Measurements from ENCODE around the gene TMC1. TPM values are rescaled to one million over a fixed set of nuclear protein-coding genes. Genes with fewer than 3 reads are reported as not detected.

TMC1 gene
- total and polyA plus RNA-seq, 2 donors from 2014 or later: 0.25 to 1.2 TPM

GRCh38 chr9:72614067-72614466 lies 92.7 kb downstream of the TMC1 start:
- peak in 3 of 5 donors; percentile 22 to 44 (median 23) for DNase-seq

GRCh38 chr9:72615931-72616330 lies 94.5 kb downstream of the TMC1 start:
- no peaks in the 10 kb centered on the region for H3K4me1 ChIP-seq (ENCODE audit: control insufficient read depth in 2 of 3, insufficient read depth in 2 of 3, low read depth in 1 of 3, low read length in 3 of 3)
- DNase-seq: no peak
- H3K27me3 ChIP-seq (ENCODE audit: control insufficient read depth, insufficient read depth, low read length): no peaks in the 10 kb centered on the region
- H3K36me3 ChIP-seq (ENCODE audit: control insufficient read depth in 2 of 3, insufficient read depth in 3 of 3, low read length in 3 of 3): no peaks in the 10 kb centered on the region
- H3K9ac ChIP-seq (ENCODE audit: low read length in 3 of 3): no peak overlapping the region
- FAIRE-seq: no peak
- H3K9me3 ChIP-seq (ENCODE audit: control insufficient read depth in 2 of 3, insufficient read depth in 1 of 3, low read length in 3 of 3): no peaks in the 10 kb centered on the region
- intact Hi-C loops (cut with DNase I): no loop called here
- no peak overlapping the region for H3K4me3 ChIP-seq (ENCODE audit: low read length in 3 of 3)
- H3K27ac ChIP-seq (ENCODE audit: low read depth in 2 of 2, low read length in 2 of 2): no peak overlapping the region
- no peak for TF ChIP-seq CTCF (IDR thresholded peaks at IDR 0.05; ENCODE audit: borderline replicate concordance, extremely low read depth, insufficient read depth)

More at GRCh38 chr9:72614067-72614466, 92.7 kb downstream of the TMC1 start:
- no peaks in the 10 kb centered on the region for H3K9me3 ChIP-seq (ENCODE audit: control insufficient read depth in 2 of 3, insufficient read depth in 1 of 3, low read length in 3 of 3)
- H3K4me1 ChIP-seq (ENCODE audit: control insufficient read depth in 2 of 3, insufficient read depth in 2 of 3, low read depth in 1 of 3, low read length in 3 of 3): no peaks in the 10 kb centered on the region
- no peak overlapping the region for H3K4me3 ChIP-seq (ENCODE audit: low read length in 3 of 3)
- no peak for FAIRE-seq
- no peak for TF ChIP-seq CTCF (IDR thresholded peaks at IDR 0.05; ENCODE audit: borderline replicate concordance, extremely low read depth, insufficient read depth)
- no peak overlapping the region for H3K9ac ChIP-seq (ENCODE audit: low read length in 3 of 3)
- intact Hi-C loops (cut with DNase I): no loop called here
- H3K27me3 ChIP-seq (ENCODE audit: control insufficient read depth, insufficient read depth, low read length): no peaks in the 10 kb centered on the region
- no peaks in the 10 kb centered on the region for H3K36me3 ChIP-seq (ENCODE audit: control insufficient read depth in 2 of 3, insufficient read depth in 3 of 3, low read length in 3 of 3)
- H3K27ac ChIP-seq (ENCODE audit: low read depth in 2 of 2, low read length in 2 of 2): no peak overlapping the region

GRCh38 chr9:72618811-72619210 lies 97.4 kb downstream of the TMC1 start:
- H3K4me1 ChIP-seq (ENCODE audit: control insufficient read depth in 2 of 3, insufficient read depth in 2 of 3, low read depth in 1 of 3, low read length in 3 of 3): no peaks in the 10 kb centered on the region
- DNase-seq (no peak), FAIRE-seq (no peak)
- H3K27ac ChIP-seq (ENCODE audit: low read depth in 2 of 2, low read length in 2 of 2): no peak overlapping the region
- no peak for TF ChIP-seq CTCF (IDR thresholded peaks at IDR 0.05; ENCODE audit: borderline replicate concordance, extremely low read depth, insufficient read depth)
- no peaks in the 10 kb centered on the region for H3K36me3 ChIP-seq (ENCODE audit: control insufficient read depth in 2 of 3, insufficient read depth in 3 of 3, low read length in 3 of 3)
- H3K4me3 ChIP-seq (ENCODE audit: low read length in 3 of 3): no peak overlapping the region
- H3K9ac ChIP-seq (ENCODE audit: low read length in 3 of 3): no peak overlapping the region
- intact Hi-C loops (cut with DNase I): no loop called here
- no peaks in the 10 kb centered on the region for H3K9me3 ChIP-seq (ENCODE audit: control insufficient read depth in 2 of 3, insufficient read depth in 1 of 3, low read length in 3 of 3)
- H3K27me3 ChIP-seq (ENCODE audit: control insufficient read depth, insufficient read depth, low read length): no peaks in the 10 kb centered on the region

GRCh38 chr9:72622186-72622585 lies 100.8 kb downstream of the TMC1 start:
- TF ChIP-seq CTCF (IDR thresholded peaks at IDR 0.05; ENCODE audit: borderline replicate concordance, extremely low read depth, insufficient read depth): no peak
- H3K4me3 ChIP-seq (ENCODE audit: low read length in 3 of 3): no peak overlapping the region
- DNase-seq (no peak), FAIRE-seq (no peak)
- H3K4me1 ChIP-seq (ENCODE audit: control insufficient read depth in 2 of 3, insufficient read depth in 2 of 3, low read depth in 1 of 3, low read length in 3 of 3): no peaks in the 10 kb centered on the region
- H3K9me3 ChIP-seq (ENCODE audit: control insufficient read depth in 2 of 3, insufficient read depth in 1 of 3, low read length in 3 of 3): no peaks in the 10 kb centered on the region
- H3K27ac ChIP-seq (ENCODE audit: low read depth in 2 of 2, low read length in 2 of 2): no peak overlapping the region
- no peak overlapping the region for H3K9ac ChIP-seq (ENCODE audit: low read length in 3 of 3)
- no peaks in the 10 kb centered on the region for H3K27me3 ChIP-seq (ENCODE audit: control insufficient read depth, insufficient read depth, low read length)
- intact Hi-C loops (cut with DNase I): no loop called here
- no peaks in the 10 kb centered on the region for H3K36me3 ChIP-seq (ENCODE audit: control insufficient read depth in 2 of 3, insufficient read depth in 3 of 3, low read length in 3 of 3)
